ENCODE data around the gene B4GALT2. TPM values are rescaled to one million over a fixed set of nuclear protein-coding genes. Genes with fewer than 3 reads are reported as not detected.

The B4GALT2 gene
- total and polyA plus RNA-seq, 4 donors: 34.8 to 139 (median 110) TPM

GRCh38 chr1:43991200-43991475 lies 12.1 kb downstream of the B4GALT2 start:
- Histone ChIP-seq H3K27ac (ENCODE audit: low read depth, low read length) (peak overlapping the region; percentile 50), H3K4me3 (ENCODE audit: low read depth, low read length) (peak overlapping the region; percentile 61), H3K36me3 (ENCODE audit: control insufficient read depth, insufficient read depth, low read length) (peaks cover 28% of the 10 kb centered on the region), H3K27me3 (ENCODE audit: control insufficient read depth, insufficient read depth, low read length) (no peaks in the 10 kb centered on the region), H3K4me1 (ENCODE audit: control insufficient read depth, insufficient read depth, low read length) (peaks cover 45% of the 10 kb centered on the region), H3K9me3 (ENCODE audit: control insufficient read depth, insufficient read depth, low read length) (no peaks in the 10 kb centered on the region)
- DNase-seq (ENCODE audit: low read depth in 4 of 6, low spot score in 6 of 6): no peak
- under 1% methylated on average over 10 of the region's 10 CpGs for WGBS (ENCODE audit: insufficient coverage)

GRCh38 chr1:43991476-43992231 lies 12.6 kb downstream of the B4GALT2 start, which contains the start of gene CCDC24:
TSS of gene CCDC24 (plus strand) at chr1:43991599. CDS start at chr1:43991879, 280 bp downstream.
- peaks cover 50% of the 10 kb centered on the region for H3K4me1 ChIP-seq (ENCODE audit: control insufficient read depth, insufficient read depth, low read length)

GRCh38 chr1:43992232-43992995 lies 13.4 kb downstream of the B4GALT2 start:
- Histone ChIP-seq H3K4me1 (ENCODE audit: control insufficient read depth, insufficient read depth, low read length) (peaks cover 58% of the 10 kb centered on the region), H3K27ac (ENCODE audit: low read depth, low read length) (no peak overlapping the region), H3K9me3 (ENCODE audit: control insufficient read depth, insufficient read depth, low read length) (no peaks in the 10 kb centered on the region), H3K36me3 (ENCODE audit: control insufficient read depth, insufficient read depth, low read length) (peaks cover 35% of the 10 kb centered on the region), H3K27me3 (ENCODE audit: control insufficient read depth, insufficient read depth, low read length) (no peaks in the 10 kb centered on the region), H3K4me3 (ENCODE audit: low read depth, low read length) (peak overlapping the region; percentile 61)
- DNase-seq (ENCODE audit: low read depth in 4 of 6, low spot score in 6 of 6): no peak
- WGBS (ENCODE audit: insufficient coverage): 49% methylated on average over 10 of the region's 11 CpGs

More at GRCh38 chr1:43991476-43992231, 12.6 kb downstream of the B4GALT2 start, which contains the start of gene CCDC24:
- peak within 1 kb of the TSS; percentile 61 for H3K4me3 ChIP-seq (ENCODE audit: low read depth, low read length)
- WGBS (ENCODE audit: insufficient coverage): under 1% methylated on average over 64 of the region's 66 CpGs
- DNase-seq (ENCODE audit: low read depth in 4 of 6, low spot score in 6 of 6): peak in 3 of 6 donors; percentile 68 to 90 (median 90)
- no peaks in the 10 kb centered on the region for H3K9me3 ChIP-seq (ENCODE audit: control insufficient read depth, insufficient read depth, low read length)
- peaks cover 30% of the 10 kb centered on the region for H3K36me3 ChIP-seq (ENCODE audit: control insufficient read depth, insufficient read depth, low read length)
- peak within 1 kb of the TSS; percentile 50 for H3K27ac ChIP-seq (ENCODE audit: low read depth, low read length)
- H3K27me3 ChIP-seq (ENCODE audit: control insufficient read depth, insufficient read depth, low read length): no peaks in the 10 kb centered on the region

DNA sequence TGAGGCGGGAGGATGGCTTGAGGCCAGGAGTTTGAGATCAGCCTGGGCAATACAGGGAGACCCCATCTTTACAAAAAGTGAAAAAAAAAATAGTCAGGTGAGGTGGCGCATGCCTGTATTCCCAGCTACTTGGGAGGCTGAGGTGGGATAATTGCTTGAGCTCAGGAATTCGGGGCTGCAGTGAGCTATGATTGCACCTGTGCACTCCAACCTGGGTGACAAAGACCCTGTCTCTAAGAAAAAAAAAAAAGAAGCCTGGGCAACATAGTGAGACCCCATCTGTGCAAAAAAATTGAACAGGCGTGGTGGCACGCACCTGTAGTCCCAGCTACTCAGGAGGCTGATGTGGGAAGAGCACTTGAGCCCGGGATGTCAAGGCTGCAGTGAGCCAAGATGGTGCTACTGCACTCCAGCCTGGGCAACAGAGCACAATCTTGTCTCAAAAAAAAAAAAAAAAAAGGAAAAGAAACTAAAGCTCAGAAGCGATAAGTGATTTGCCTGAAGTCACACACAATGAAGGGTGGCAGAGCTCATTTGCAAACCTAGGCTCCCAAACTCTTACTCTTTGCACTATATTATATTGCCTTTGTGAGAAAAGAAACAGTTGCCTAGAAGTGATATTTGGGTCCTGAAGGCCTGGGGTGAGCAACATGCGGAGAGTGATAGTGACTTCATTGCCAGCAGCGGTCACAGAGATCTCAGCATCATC lies 14.3 kb downstream of the B4GALT2 start:
- Histone ChIP-seq H3K4me1 (ENCODE audit: control insufficient read depth, insufficient read depth, low read length) (peaks cover 67% of the 10 kb centered on the region), H3K27ac (ENCODE audit: low read depth, low read length) (no peak overlapping the region), H3K27me3 (ENCODE audit: control insufficient read depth, insufficient read depth, low read length) (no peaks in the 10 kb centered on the region), H3K4me3 (ENCODE audit: low read depth, low read length) (no peak overlapping the region), H3K36me3 (ENCODE audit: control insufficient read depth, insufficient read depth, low read length) (peaks cover 44% of the 10 kb centered on the region), H3K9me3 (ENCODE audit: control insufficient read depth, insufficient read depth, low read length) (no peaks in the 10 kb centered on the region)
- WGBS (ENCODE audit: insufficient coverage): 97% methylated on average over 7 of the region's 9 CpGs
- no peak for DNase-seq (ENCODE audit: low read depth in 4 of 6, low spot score in 6 of 6)

- peaks cover 72% of the 10 kb centered on the region for H3K4me1 ChIP-seq (ENCODE audit: control insufficient read depth, insufficient read depth, low read length)
- H3K27ac ChIP-seq (ENCODE audit: low read depth, low read length): no peak overlapping the region
- DNase-seq (ENCODE audit: low read depth in 4 of 6, low spot score in 6 of 6): no peak
- H3K4me3 ChIP-seq (ENCODE audit: low read depth, low read length): no peak overlapping the region
- no peaks in the 10 kb centered on the region for H3K9me3 ChIP-seq (ENCODE audit: control insufficient read depth, insufficient read depth, low read length)
- 96% methylated on average over 3 of the region's 7 CpGs for WGBS (ENCODE audit: insufficient coverage)
- H3K27me3 ChIP-seq (ENCODE audit: control insufficient read depth, insufficient read depth, low read length): no peaks in the 10 kb centered on the region
- peaks cover 50% of the 10 kb centered on the region for H3K36me3 ChIP-seq (ENCODE audit: control insufficient read depth, insufficient read depth, low read length)
These were observed 15.1 kb downstream of the B4GALT2 start for GRCh38 chr1:43994071-43994470.

DNA sequence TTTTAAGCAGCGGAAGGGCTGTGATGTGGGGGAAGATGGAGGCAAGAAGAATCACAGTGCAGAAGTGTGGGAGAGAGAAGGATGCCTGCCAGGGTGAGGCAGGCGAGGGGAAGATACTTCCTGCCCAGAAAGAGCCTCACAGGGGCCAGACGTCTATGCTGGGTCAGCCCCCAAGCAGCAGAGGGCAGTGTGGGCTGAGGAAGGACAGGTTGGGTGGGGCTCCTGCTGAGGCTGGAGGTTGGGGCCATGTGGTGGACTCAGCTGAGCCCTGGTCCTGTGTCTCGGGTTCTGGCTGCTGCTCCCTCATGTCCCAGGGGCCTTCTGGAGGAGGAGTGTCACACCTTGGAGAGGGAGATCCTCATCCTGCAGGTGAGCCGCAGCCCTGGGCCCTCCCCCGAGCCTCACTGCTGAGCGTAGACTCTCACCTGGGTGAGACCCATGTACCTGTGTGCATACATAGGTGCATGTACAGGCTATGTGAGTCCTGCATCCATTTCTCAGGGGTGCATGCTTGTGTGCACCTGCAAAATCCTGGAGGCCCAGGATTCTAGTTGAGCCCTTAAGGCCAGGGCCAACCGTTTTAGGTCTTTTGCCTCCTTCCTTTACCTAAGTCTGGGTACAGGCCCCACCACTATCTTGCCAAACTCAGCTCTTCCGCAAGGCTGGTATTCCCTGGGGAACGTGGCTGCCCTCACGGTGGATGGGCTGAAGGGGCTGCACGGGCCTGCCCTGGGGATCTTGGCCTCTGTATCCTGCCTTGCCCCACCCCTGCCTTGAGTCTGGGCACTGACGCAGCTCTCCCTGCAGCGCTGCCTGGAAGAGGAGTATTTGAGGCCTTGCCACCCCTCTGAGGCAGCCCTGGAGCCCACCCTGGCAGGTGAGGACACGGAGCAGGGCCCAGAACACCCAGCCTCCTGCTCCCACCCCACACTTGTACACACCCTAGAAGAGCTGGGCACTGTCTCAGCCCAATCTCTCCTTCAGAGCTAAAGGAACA lies 16.1 kb downstream of the B4GALT2 start:
- Histone ChIP-seq H3K36me3 (ENCODE audit: control insufficient read depth, insufficient read depth, low read length) (peaks cover 60% of the 10 kb centered on the region), H3K4me1 (ENCODE audit: control insufficient read depth, insufficient read depth, low read length) (peaks cover 80% of the 10 kb centered on the region), H3K4me3 (ENCODE audit: low read depth, low read length) (no peak overlapping the region), H3K9me3 (ENCODE audit: control insufficient read depth, insufficient read depth, low read length) (no peaks in the 10 kb centered on the region), H3K27me3 (ENCODE audit: control insufficient read depth, insufficient read depth, low read length) (no peaks in the 10 kb centered on the region), H3K27ac (ENCODE audit: low read depth, low read length) (no peak overlapping the region)
- DNase-seq (ENCODE audit: low read depth in 4 of 6, low spot score in 6 of 6): peak in 1 of 6 donors; percentile 6
- 76% methylated on average over 15 of the region's 15 CpGs for WGBS (ENCODE audit: insufficient coverage)

- H3K4me3 ChIP-seq (ENCODE audit: low read depth, low read length): no peak overlapping the region
- peak in 2 of 6 donors; percentile 4 to 56 for DNase-seq (ENCODE audit: low read depth in 4 of 6, low spot score in 6 of 6)
- no peaks in the 10 kb centered on the region for H3K27me3 ChIP-seq (ENCODE audit: control insufficient read depth, insufficient read depth, low read length)
- H3K4me1 ChIP-seq (ENCODE audit: control insufficient read depth, insufficient read depth, low read length): peaks cover 73% of the 10 kb centered on the region
- no peaks in the 10 kb centered on the region for H3K9me3 ChIP-seq (ENCODE audit: control insufficient read depth, insufficient read depth, low read length)
- 53% methylated on average over 20 of the region's 21 CpGs for WGBS (ENCODE audit: insufficient coverage)
- peaks cover 62% of the 10 kb centered on the region for H3K36me3 ChIP-seq (ENCODE audit: control insufficient read depth, insufficient read depth, low read length)
- no peak overlapping the region for H3K27ac ChIP-seq (ENCODE audit: low read depth, low read length)
These were observed 17.1 kb downstream of the B4GALT2 start for GRCh38 chr1:43995984-43996732.

DNA sequence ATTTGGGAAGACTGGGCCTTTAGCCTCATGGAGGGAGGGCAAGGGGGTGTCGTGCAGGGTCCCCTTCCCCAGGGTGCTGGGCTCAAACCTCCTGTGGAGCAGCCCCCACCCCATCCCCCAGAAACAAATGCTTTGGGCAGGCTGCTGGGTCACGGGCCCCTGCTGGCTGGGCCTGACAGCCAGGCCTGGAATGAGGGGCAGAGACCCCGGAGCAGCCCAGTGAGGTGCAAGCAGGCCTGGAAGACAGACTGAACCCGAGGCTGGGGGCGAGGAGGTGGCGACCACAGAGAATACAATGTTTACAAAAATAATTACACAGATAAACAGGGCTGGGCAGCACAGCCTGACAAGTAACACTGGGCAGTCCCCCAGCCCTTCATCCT lies 17.7 kb downstream of the B4GALT2 start:
- 38% methylated on average over 4 of the region's 6 CpGs for WGBS (ENCODE audit: insufficient coverage)
- H3K27ac ChIP-seq (ENCODE audit: low read depth, low read length): no peak overlapping the region

More for the DNA sequence above, 17.7 kb downstream of the B4GALT2 start:
- Histone ChIP-seq H3K4me1 (ENCODE audit: control insufficient read depth, insufficient read depth, low read length) (peaks cover 67% of the 10 kb centered on the region), H3K4me3 (ENCODE audit: low read depth, low read length) (no peak overlapping the region), H3K27me3 (ENCODE audit: control insufficient read depth, insufficient read depth, low read length) (no peaks in the 10 kb centered on the region), H3K9me3 (ENCODE audit: control insufficient read depth, insufficient read depth, low read length) (no peaks in the 10 kb centered on the region), H3K36me3 (ENCODE audit: control insufficient read depth, insufficient read depth, low read length) (peaks cover 68% of the 10 kb centered on the region)
- DNase-seq (ENCODE audit: low read depth in 4 of 6, low spot score in 6 of 6): no peak

Measured in spinal cord (tissue), 10 donors.